Non-pigmented ciliary epithelial cell (primary cell): ENCODE results near the gene SVOPL.

Experiments used
- DNase-seq: peaks from one replicate; pipeline ENCODE4 v3.0.0-alpha.2; 2010; ENCODE audit warnings: low read depth

Gene SVOPL

GRCh38 chr7:138661069-138661635, 40.0 kb downstream of the SVOPL start:
- DNase-seq = no peak

- DNase-seq = no peak
These were observed 42.3 kb downstream of the SVOPL start for GRCh38 chr7:138658889-138659288.

GRCh38 chr7:138657854-138658386, 43.2 kb downstream of the SVOPL start:
- no peak for DNase-seq

GRCh38 chr7:138656952-138657351, 44.2 kb downstream of the SVOPL start:
- no peak for DNase-seq

- no peak for DNase-seq
These were observed 46.5 kb downstream of the SVOPL start for GRCh38 chr7:138654616-138655015.

GRCh38 chr7:138649506-138649905, 51.7 kb downstream of the SVOPL start:
- DNase-seq = no peak

- no peak for DNase-seq
These were observed 55.9 kb downstream of the SVOPL start for GRCh38 chr7:138645284-138645683.

- no peak for DNase-seq
These were observed 68.1 kb downstream of the SVOPL start for GRCh38 chr7:138632826-138633602.

- DNase-seq = no peak
These were observed 68.8 kb downstream of the SVOPL start for GRCh38 chr7:138632384-138632783.

GRCh38 chr7:138630059-138630610, 71.0 kb downstream of the SVOPL start:
- DNase-seq = no peak

GRCh38 chr7:138627361-138627760, 73.8 kb downstream of the SVOPL start:
- no peak for DNase-seq

GRCh38 chr7:138626846-138627245, 74.3 kb downstream of the SVOPL start:
- DNase-seq = no peak

- DNase-seq = no peak
These were observed 75.3 kb downstream of the SVOPL start for GRCh38 chr7:138625849-138626230.

GRCh38 chr7:138625084-138625848, 75.9 kb downstream of the SVOPL start:
- DNase-seq = no peak

GRCh38 chr7:138622841-138623240, 78.3 kb downstream of the SVOPL start:
- no peak for DNase-seq

- DNase-seq = no peak
These were observed 82.2 kb downstream of the SVOPL start for GRCh38 chr7:138618933-138619332.

GRCh38 chr7:138618506-138618905, 82.7 kb downstream of the SVOPL start:
- DNase-seq = no peak

- DNase-seq = no peak
These were observed 85.1 kb downstream of the SVOPL start for GRCh38 chr7:138616085-138616484.

- DNase-seq = no peak
These were observed 87.5 kb downstream of the SVOPL start for GRCh38 chr7:138613630-138614029.

- no peak for DNase-seq
These were observed 90.4 kb downstream of the SVOPL start for GRCh38 chr7:138610671-138611170.

GRCh38 chr7:138608275-138608674, 92.9 kb downstream of the SVOPL start:
- DNase-seq = peak; percentile 44
